Measurements from ENCODE around the gene DYDC2. TPM values are rescaled to one million over a fixed set of nuclear protein-coding genes. Genes with fewer than 3 reads are reported as not detected.

The DYDC2 gene
- total and polyA plus RNA-seq, 9 of the 15 experiments (the other 6 are each of a cell fraction or from before 2014, with no cell fraction given), result 0.06 to 0.34 (median 0.15) TPM; not detected in 5

DNA sequence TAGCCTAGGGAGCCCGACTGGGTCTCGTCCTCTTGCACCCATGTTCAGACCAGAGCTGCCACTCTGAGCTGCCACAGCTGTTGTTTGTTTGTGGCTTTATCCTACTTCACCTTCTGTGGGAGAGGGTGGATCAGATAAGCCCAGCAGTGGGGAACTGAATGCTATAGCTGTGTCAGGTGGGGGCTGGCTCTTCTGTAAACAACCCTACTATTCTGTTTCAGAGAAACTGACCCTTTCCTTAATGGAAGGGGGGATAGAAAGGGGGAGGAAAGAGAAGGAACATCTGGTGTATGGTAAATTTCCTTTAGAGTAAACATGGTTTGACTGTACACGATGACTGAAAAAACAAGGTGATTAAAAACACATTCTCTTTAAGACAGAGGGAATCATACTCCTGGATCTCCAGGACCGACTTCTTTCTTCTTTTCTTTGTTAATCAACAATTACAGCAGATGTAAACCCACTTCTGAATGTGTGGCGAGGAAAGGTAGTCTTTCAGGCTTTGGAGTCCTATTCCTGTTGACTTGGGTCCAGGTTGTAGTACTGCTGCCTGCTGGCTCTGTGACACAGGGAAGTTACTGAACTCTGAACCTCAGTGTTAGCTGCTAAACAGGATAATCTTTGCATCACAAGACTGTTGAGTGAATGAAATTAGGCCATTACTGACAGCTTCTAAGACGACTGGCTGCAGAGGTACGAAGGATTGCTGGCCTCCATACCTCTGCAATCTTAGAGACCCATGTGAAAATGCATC lies 57.7 kb downstream of the DYDC2 start (continued):
- TF ChIP-seq ZFP91 (CRISPR knock-in tag; IDR thresholded peaks at IDR 0.05), result no peak
- no peak for TF ChIP-seq MYNN (IDR thresholded peaks at IDR 0.05)
- TF ChIP-seq MYNN (CRISPR knock-in tag; IDR thresholded peaks at IDR 0.05), result no peak
- TF ChIP-seq, protein P1, sequence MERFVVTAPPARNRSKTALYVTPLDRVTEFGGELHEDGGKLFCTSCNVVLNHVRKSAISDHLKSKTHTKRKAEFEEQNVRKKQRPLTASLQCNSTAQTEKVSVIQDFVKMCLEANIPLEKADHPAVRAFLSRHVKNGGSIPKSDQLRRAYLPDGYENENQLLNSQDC (CRISPR knock-in tag; IDR thresholded peaks at IDR 0.05), result no peak
- TF ChIP-seq ZNF133 (CRISPR knock-in tag; IDR thresholded peaks at IDR 0.05), result no peak
- TF ChIP-seq TRIM28 (IDR thresholded peaks at IDR 0.05), result no peak
- TF ChIP-seq COPS2 (conservative IDR thresholded peaks at IDR 0.05), result no peak
- TF ChIP-seq, protein P2, sequence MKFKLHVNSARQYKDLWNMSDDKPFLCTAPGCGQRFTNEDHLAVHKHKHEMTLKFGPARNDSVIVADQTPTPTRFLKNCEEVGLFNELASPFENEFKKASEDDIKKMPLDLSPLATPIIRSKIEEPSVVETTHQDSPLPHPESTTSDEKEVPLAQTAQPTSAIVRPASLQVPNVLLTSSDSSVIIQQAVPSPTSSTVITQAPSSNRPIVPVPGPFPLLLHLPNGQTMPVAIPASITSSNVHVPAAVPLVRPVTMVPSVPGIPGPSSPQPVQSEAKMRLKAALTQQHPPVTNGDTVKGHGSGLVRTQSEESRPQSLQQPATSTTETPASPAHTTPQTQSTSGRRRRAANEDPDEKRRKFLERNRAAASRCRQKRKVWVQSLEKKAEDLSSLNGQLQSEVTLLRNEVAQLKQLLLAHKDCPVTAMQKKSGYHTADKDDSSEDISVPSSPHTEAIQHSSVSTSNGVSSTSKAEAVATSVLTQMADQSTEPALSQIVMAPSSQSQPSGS (CRISPR knock-in tag; IDR thresholded peaks at IDR 0.05), result no peak
- TF ChIP-seq ZNF57 (CRISPR knock-in tag; IDR thresholded peaks at IDR 0.05), result no peak
- no peak for TF ChIP-seq NR2C2 (CRISPR knock-in tag; IDR thresholded peaks at IDR 0.05)
- peak; percentile 41; the same call in 1 of the 2 replicates for TF ChIP-seq NR2C2 (tag; IDR thresholded peaks at IDR 0.05)
- TF ChIP-seq ZFX (CRISPR knock-in tag; IDR thresholded peaks at IDR 0.05), result no peak
- TF ChIP-seq HNRNPLL (IDR thresholded peaks at IDR 0.05; ENCODE audit: low read depth, low read length, poor library complexity, severe bottlenecking), result no peak
- TF ChIP-seq, protein P3, sequence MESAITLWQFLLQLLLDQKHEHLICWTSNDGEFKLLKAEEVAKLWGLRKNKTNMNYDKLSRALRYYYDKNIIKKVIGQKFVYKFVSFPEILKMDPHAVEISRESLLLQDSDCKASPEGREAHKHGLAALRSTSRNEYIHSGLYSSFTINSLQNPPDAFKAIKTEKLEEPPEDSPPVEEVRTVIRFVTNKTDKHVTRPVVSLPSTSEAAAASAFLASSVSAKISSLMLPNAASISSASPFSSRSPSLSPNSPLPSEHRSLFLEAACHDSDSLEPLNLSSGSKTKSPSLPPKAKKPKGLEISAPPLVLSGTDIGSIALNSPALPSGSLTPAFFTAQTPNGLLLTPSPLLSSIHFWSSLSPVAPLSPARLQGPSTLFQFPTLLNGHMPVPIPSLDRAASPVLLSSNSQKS (CRISPR knock-in tag; IDR thresholded peaks at IDR 0.05), result no peak
- TF ChIP-seq ATF6 (CRISPR knock-in tag; IDR thresholded peaks at IDR 0.05), result no peak
- TF ChIP-seq ZNF589 (CRISPR knock-in tag; IDR thresholded peaks at IDR 0.05; ENCODE audit: low read depth), result no peak
- no peak for TF ChIP-seq CHD2 (IDR thresholded peaks at IDR 0.05; ENCODE audit: low read depth, low read length)
- 0 out of 4 replicates have a peak, but pooled peaks of 1 of the 2 experiments have one; percentile 40 for TF ChIP-seq RCOR1 (IDR thresholded peaks at IDR 0.05; ENCODE audit: borderline replicate concordance in 1 of 2, low read depth in 2 of 2, low read length in 2 of 2)
- TF ChIP-seq PCBP1 (IDR thresholded peaks at IDR 0.05; ENCODE audit: low read depth, low read length, poor library complexity, severe bottlenecking), result no peak
- TF ChIP-seq CTBP1 (IDR thresholded peaks at IDR 0.05; ENCODE audit: borderline replicate concordance), result no peak
- TF ChIP-seq, protein P4, sequence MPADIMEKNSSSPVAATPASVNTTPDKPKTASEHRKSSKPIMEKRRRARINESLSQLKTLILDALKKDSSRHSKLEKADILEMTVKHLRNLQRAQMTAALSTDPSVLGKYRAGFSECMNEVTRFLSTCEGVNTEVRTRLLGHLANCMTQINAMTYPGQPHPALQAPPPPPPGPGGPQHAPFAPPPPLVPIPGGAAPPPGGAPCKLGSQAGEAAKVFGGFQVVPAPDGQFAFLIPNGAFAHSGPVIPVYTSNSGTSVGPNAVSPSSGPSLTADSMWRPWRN (IDR thresholded peaks at IDR 0.05; ENCODE audit: low read depth), result no peak
- peak in 1 of 2 experiments; percentile 32; a peak in 1 of 4 replicates for TF ChIP-seq MAZ (CRISPR knock-in tag; conservative IDR thresholded peaks at IDR 0.05 in 1 of 2, IDR thresholded peaks at IDR 0.05 in 1 of 2)
